Calu3 (cell line): ENCODE data around the gene ACOXL. TPM values are rescaled to one million over a fixed set of nuclear protein-coding genes. Genes with fewer than 3 reads are reported as not detected.

Experiments
- BruUV-seq: library from RNA; stranded (reverse); fragments of 400-500 nt; replicated peaks from 2 replicates; lab custom pipeline; 2021; lab: Mats Ljungman, UMichigan
- CTCF ChIA-PET: fragments of 300-600 bp; sonication (Branson Sonifier 250); formaldehyde crosslinking; loops from one replicate; lab custom pipeline; 2022; ENCODE audit warnings: antibody characterized with exemption; lab: Charles Lee
- DNase-seq: peaks from one replicate; pipeline ENCODE4 v3.0.0; 2022
- H3K27ac Mint-ChIP-seq: one replicate; pipeline ENCODE4 v1.8.0; 2022; ENCODE audit warnings: mixed read lengths; ENCODE audit not compliant: unreplicated experiment
- H3K27me3 Mint-ChIP-seq: one replicate; pipeline ENCODE4 v1.8.0; 2022; ENCODE audit warnings: mixed read lengths; ENCODE audit not compliant: unreplicated experiment
- H3K36me3 Mint-ChIP-seq: one replicate; pipeline ENCODE4 v1.8.0; 2022; ENCODE audit warnings: mild to moderate bottlenecking, moderate library complexity, mixed read lengths; ENCODE audit not compliant: insufficient read depth, unreplicated experiment
- H3K4me1 Mint-ChIP-seq: one replicate; pipeline ENCODE4 v1.8.0; 2022; ENCODE audit warnings: mild to moderate bottlenecking, low read depth, mixed read lengths; ENCODE audit not compliant: unreplicated experiment
- H3K4me3 Mint-ChIP-seq: one replicate; pipeline ENCODE4 v1.8.0; 2022; ENCODE audit warnings: mild to moderate bottlenecking, low read depth, moderate library complexity, mixed read lengths; ENCODE audit not compliant: unreplicated experiment
- H3K9me3 Mint-ChIP-seq: one replicate; pipeline ENCODE4 v1.8.0; 2022; ENCODE audit warnings: low read depth, mixed read lengths; ENCODE audit not compliant: unreplicated experiment
- intact Hi-C: fragments of 100-400 bp; cut with micrococcal nuclease; formaldehyde crosslinking; loops from one replicate; pipeline ENCODE4 v1.10.0; 2022; ENCODE audit not compliant: unreplicated experiment
- total RNA-seq: library from RNA; stranded (reverse); gene quantifications from 2 replicates; pipeline ENCODE4 v1.2.3, GENCODE V29; 2022
- TF ChIP-seq, protein P1 (sequence below): fragments of 200-600 bp; IDR thresholded peaks from one replicate; pipeline ENCODE4 v1.8.0; 2022; ENCODE audit warnings: antibody characterized with exemption; ENCODE audit not compliant: unreplicated experiment

ACOXL gene
- total RNA-seq, 1 experiment from 2014 or later: 2.7 TPM

DNA sequence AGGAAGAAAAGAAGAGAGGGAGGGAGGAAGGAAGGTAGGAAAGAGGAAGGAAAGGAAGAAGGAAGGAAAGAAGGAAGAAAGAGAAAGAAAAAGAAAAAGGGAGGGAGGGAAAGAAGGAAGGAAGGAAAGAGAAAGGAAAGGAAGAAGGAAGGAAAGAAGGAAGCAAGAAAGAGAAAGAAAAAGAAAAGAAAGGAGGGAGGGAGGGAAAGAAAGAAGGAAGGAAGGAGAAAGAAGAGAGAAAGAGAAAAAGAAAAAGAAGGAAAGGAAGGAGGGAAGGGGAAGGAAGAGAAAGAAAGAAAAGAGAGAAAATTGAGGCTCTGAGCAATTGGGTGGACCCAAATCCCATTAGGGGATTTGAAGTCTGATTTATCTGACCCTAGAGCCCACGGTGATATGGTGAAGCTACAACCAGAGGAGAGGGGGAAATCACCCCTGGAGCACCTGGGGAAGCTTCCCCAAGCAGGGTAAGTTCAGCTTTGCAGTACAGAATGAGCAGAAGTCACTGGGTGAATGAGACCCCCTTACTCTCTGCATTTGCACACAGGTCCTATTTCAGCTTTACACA, 210.8 kb downstream of the ACOXL start:
- Mint-ChIP-seq H3K27ac (no peak overlapping the region), H3K36me3 (no peaks in the 10 kb centered on the region)

DNA sequence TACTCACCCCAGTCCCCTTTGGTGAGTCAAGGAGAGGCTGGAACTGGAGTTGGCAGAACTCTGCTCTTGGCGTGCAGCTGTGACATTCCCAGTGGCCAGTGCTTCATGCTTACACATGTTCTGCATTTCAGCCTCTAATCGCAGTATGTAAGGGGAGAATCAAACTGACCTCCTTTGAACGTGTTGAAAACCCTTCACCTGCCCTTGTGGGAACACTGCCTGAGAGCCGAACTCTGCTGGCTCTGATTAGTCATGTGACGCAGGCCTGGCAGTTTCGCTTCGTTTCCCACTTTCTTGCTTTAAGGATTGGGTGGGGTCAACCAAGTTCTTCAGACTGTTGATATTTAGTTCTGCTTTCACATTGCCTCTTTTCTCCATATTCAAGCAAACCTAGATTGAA, 214.5 kb downstream of the ACOXL start:
- CTCF ChIA-PET: no interaction called here
- H3K4me1 Mint-ChIP-seq: no peaks in the 10 kb centered on the region
- DNase-seq: no peak
- BruUV-seq: no TSS peak
- peaks cover 41% of the 10 kb centered on the region for H3K27me3 Mint-ChIP-seq
- intact Hi-C loops: no loop called here
- no peaks in the 10 kb centered on the region for H3K9me3 Mint-ChIP-seq
- H3K27ac Mint-ChIP-seq: no peak overlapping the region
- no peak overlapping the region for H3K4me3 Mint-ChIP-seq
- TF ChIP-seq, protein P1, sequence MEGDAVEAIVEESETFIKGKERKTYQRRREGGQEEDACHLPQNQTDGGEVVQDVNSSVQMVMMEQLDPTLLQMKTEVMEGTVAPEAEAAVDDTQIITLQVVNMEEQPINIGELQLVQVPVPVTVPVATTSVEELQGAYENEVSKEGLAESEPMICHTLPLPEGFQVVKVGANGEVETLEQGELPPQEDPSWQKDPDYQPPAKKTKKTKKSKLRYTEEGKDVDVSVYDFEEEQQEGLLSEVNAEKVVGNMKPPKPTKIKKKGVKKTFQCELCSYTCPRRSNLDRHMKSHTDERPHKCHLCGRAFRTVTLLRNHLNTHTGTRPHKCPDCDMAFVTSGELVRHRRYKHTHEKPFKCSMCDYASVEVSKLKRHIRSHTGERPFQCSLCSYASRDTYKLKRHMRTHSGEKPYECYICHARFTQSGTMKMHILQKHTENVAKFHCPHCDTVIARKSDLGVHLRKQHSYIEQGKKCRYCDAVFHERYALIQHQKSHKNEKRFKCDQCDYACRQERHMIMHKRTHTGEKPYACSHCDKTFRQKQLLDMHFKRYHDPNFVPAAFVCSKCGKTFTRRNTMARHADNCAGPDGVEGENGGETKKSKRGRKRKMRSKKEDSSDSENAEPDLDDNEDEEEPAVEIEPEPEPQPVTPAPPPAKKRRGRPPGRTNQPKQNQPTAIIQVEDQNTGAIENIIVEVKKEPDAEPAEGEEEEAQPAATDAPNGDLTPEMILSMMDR: no peak
- H3K36me3 Mint-ChIP-seq: no peaks in the 10 kb centered on the region

More for the DNA sequence above, 210.8 kb downstream of the ACOXL start:
- BruUV-seq: no TSS peak
- Mint-ChIP-seq H3K9me3 (no peaks in the 10 kb centered on the region), H3K27me3 (peaks cover 23% of the 10 kb centered on the region), H3K4me3 (no peak overlapping the region), H3K4me1 (no peaks in the 10 kb centered on the region)
- intact Hi-C loops: no loop called here
- TF ChIP-seq, protein P1: no peak
- CTCF ChIA-PET: no interaction called here
- no peak for DNase-seq

DNA sequence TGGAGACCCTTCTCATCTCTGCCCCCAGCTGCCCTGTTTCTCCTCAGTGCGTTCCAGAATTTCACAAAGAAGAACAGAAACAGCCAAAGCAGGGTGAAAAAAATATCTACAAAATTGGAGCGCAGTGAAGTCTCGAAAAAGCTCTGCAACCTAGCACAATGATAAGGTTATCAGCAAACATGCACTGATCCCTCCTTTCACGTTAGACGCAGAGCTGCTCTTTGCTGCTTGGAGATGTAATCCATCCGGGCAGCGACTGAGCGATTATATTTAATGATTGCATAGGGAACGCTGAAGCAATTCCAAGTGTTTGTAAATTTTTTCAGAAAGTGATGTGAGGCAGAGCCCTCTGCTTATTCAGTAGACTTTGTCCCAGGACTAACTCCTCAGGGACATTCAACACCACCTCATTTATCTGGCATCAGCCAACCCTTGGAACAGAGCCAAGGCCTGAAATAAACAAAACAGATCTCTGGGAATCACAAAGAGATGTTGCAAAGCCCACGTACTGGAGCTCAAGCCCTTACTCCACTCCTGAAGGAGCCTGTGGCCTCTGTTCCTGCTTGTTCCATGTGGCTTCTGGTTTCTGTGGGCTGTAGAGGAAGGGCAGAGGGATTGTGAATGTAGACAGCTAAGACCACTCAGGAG, 215.8 kb downstream of the ACOXL start:
- Mint-ChIP-seq H3K9me3 (no peaks in the 10 kb centered on the region), H3K27me3 (peaks cover 31% of the 10 kb centered on the region), H3K36me3 (no peaks in the 10 kb centered on the region), H3K4me1 (no peaks in the 10 kb centered on the region), H3K27ac (no peak overlapping the region), H3K4me3 (no peak overlapping the region)
- BruUV-seq: no TSS peak
- CTCF ChIA-PET: interaction anchor here (0.6 kb wide), 1 partner anchor 53 kb away, joined by 4 read pairs; no protein-coding TSS in a partner anchor
- DNase-seq: no peak
- TF ChIP-seq, protein P1: no peak
- intact Hi-C loops: no loop called here

DNA sequence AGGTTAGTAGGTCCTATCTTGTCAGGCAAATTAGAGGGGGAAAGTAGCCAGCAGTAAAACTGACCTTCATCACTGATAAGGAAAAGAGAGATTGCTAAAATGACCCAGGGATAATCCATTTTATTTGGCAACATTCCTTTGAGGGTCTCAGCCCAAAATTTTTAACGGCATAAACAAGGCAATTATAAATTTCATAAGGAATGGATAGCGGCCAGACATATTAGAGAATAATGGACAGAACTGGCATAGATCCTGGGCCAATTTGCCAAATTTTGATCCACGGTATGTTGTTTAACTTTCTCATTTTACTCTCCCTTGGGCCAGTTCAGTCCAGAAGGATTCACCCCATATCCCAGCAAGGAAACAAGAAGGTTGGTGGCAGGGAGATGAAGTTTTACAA, 217.9 kb downstream of the ACOXL start:
- intact Hi-C loops: no loop called here
- TF ChIP-seq, protein P1: no peak
- peaks cover 42% of the 10 kb centered on the region for H3K27me3 Mint-ChIP-seq
- H3K27ac Mint-ChIP-seq: no peak overlapping the region
- DNase-seq: no peak
- CTCF ChIA-PET: no interaction called here
- H3K9me3 Mint-ChIP-seq: no peaks in the 10 kb centered on the region
- H3K4me3 Mint-ChIP-seq: no peak overlapping the region
- H3K4me1 Mint-ChIP-seq: no peaks in the 10 kb centered on the region
- no peaks in the 10 kb centered on the region for H3K36me3 Mint-ChIP-seq
- no TSS peak for BruUV-seq
